Right forelimb (tissue), 1 donor: ENCODE data around the gene PLXNA4.
A peak's percentile ranks its signal among the peaks of the same experiment; 100 is the strongest.

Experiments
- DNase-seq: peaks from one replicate; pipeline ENCODE4 v3.0.0-alpha.2; 2018

The PLXNA4 gene

DNA sequence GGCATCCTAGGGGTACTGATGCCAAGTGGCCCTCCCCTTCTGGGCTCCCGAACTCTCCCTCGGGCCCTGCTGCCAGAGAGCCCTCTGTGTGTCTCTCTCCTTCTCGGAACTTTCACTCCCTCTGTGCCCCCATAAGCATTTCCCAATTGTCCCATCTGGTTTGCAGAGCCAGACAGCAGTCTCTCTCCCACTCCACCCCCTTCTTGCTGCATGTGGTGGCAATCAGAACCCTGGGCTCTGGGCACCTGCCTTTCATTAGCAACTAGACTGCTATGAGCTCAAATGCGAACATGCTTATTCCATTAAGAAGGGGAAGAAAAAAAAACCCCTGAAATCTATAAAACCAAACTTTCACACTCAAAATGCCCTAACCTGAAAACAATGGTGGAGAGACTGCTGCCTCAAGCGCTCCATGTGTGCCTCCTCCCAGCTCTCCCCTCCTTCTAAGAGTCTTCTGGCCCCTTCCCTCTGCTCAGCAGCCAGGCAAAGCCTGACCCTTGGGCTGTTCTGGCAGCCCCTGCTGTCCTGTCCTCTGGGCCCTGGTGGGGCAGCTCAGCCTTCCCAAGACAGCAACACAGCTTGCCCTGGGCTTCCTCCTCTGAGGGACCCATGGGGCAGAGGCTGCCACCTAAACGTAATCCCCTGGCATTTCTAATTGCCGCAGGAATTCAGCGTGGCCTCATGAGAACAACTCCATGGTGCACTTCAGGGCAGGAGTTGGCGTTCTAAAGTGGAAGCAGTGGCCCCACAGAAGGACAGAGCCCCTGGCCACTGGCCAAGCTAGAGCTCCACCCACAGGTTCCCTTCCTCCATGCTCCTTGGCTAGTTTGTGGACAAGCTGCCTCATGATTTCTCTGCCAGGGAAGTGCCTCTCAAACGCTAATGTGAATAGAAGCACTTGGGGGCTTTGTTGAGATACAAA lies 415.4 kb downstream of the PLXNA4 start:
- DNase-seq = peak; percentile 53

DNA sequence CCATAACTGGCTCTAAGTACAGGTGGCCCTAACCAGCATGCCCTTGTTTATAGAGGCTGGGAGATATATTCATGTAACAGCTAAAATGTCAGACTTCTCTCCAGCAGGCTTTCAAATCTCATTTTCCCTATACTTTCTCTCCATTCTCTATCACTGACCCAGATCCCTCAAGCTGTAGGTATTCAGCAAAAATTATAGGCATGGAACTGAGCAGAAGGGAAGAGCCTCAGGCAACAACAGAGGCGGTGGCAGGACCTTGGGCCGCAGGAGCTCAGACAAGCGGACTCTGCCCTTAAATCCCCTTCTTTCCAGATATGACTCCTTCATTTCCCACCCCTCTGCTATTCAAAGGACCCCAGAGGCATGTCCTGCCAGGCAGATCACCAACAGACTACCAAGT lies 417.4 kb downstream of the PLXNA4 start:
- no peak for DNase-seq

DNA sequence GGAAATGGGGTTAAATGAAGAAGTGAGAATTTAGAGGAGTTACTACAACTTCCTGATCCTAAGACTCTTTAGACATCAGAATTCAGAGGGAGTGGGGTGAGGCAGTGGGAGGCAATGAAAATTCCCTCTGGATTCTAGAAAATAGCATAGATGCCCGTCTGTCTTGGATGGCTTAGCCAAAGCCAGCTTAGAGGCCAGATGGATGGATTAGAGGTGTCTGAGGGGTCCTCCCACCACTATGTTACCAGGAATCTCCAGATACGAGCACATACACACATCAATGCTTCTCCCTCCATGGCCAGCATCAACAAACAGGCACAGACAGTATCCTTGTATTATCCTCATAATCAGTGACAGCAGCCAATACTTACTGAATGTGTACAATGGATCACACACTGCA lies 418.1 kb downstream of the PLXNA4 start:
- DNase-seq = no peak

DNA sequence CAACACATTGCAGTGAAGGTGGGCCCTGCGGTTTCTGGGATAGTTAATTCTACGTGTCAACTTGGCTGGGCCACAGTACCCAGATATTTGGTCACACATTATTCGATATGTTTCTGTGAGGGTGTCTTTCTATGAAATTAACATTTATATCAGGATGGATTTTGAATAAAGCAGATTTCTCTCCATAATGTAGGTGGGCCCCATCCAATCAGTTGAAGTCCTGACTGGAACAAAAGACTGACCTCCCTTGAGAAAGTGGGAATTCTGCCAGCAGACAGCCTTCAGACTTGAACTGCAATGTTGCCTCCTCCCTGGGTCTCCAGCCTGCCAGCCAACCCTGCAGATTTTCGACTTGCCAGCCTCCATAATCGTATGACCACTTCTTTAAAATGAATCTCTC lies 420.6 kb downstream of the PLXNA4 start:
- no peak for DNase-seq

DNA sequence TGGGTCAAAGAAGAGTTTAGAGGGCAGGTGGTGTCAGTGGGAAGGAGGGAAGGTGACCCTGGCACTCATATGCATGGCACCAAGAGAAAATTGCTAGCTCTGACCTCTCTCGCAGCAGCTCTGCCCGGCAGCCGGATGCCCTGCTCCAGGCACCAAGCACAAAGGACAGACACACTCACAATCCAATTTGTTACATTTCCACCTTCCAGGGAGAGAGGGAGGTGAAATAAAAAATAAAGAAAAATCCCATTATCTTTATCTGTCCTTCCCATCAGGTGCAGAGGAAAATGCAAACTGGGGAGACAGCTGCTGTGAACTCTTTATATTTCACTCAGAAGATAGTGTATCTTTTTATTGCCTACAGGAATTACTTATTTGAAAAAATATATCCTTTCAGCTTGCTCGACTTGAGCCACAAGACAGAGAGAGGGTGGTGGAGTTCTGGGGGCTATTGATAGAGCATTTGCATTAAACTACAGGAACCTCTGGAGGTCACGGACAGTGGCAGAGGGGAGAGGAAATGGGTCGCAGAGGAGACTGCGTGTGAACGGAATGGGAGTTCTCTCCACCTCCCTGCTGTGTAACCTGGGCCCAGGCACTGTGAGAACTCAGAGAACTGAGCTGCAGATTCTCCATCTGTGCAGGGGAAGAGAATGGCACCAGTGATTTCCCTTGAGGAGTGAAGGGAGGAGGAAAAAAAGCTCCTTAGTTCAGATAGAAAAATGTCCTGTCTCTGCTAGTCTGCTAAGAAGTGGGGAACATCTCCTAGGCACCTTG lies 421.4 kb downstream of the PLXNA4 start:
- no peak for DNase-seq

DNA sequence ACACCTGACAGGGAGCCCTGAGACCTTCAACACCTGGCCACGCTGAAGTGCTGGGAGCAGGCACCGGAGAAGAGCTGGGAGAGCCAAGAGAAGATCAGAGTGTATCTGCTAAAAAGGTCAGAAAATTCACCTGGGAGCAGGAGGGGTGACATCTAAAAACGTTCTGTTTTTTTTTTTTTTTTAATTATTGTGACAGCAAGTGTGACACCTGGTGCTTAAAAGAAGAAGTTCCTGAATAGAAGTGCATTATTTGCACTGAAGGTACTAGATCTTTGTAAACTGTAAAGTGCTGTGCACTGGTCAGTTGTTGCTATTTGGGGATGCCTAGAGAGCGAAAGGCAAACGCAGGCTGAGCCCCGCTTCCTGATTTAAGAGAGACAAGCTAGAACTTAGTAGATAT lies 422.0 kb downstream of the PLXNA4 start:
- DNase-seq = no peak

DNA sequence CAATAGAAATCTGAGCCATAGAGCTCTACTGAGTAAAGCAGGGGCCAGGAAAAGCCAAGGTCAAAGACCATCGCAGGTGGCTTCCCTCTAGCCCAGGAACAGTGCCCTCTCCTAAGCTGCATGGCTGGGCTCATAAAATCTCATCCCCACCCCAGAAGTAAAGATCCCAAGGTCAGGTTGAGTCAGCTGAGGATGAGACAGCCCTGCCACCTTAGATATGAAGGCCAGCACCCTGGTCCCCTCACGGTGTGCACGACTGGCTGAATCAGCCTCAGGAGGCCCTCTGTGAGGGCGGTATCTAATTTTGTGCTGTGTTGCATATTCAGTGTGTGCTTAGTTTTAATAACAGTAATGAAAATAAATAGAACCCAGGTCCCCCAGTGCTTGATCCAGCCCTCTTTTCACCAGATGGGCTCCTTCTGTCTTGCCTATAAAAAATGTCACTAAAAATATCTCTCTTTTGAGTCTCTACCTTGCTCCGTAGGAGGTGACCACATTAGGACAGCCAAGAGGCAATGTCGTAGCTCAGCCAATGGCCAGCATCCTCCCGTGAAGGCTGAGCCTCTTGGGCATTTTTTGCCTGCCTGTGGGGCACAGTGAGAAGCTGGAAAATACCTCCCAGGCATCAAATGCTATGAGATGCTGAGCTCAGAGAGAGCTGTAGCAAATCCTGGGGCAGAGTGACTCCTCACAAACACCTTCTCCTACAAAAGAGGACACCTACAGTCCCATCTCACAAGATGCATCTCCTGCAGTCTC lies 424.0 kb downstream of the PLXNA4 start:
- DNase-seq = no peak

DNA sequence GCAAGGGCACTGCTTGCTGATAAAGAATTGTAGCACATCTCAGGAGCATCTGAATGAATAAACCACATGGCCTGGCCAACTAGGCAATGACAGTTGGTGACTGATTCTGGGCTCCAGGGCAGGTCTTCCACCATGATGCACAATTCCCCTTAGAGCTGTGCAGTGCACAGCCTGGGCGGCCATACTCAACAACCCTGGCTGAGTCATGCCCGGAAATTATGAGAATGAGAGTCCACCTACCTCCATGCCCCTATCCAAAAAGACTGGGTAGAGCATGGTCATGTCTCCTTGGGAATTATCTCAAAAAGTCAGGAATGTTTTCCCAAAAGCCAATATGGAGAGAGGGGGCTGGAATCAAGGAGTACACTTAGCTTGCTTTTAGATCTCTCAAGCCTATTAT lies 425.6 kb downstream of the PLXNA4 start:
- DNase-seq = no peak

DNA sequence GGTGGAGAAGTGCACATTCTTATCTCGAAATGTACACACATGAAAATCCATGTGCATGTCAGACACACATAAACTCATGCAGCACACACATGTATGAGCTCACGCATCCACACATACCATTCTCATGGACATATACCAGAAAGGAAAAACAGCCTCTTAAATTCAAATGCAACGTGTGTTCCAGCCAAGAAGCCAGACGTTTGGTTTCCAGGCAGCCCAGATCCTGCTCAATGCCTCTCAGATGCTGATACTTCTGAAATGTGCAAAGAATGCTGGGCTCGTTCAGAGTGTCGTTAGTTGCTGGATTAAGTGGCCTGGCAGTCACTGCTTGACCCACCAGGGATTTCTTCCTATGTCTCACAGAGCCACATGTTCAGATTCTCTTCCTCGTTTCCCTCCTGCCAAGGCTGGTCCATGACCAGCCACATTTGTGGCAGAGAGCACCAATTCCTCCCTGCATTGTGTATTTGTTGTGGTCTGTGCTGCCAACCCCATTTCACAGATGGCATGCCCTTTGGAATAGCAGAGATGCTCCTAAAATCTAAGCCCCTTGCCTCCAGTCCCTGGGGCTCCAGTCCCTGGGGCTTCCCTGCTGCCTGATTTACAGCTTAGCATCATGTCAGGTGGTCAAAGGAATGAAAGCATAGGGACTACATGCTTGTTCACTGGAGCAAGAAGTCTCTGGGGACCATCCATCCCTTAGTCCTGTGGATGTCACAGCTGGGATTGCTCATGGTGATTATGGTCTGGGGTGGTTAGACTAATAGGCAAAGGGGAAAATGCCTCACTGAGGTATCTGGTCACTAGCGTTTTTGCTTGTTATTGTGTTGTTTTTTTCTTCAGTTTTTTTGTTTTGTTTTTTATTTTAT lies 426.6 kb downstream of the PLXNA4 start:
- DNase-seq = no peak

DNA sequence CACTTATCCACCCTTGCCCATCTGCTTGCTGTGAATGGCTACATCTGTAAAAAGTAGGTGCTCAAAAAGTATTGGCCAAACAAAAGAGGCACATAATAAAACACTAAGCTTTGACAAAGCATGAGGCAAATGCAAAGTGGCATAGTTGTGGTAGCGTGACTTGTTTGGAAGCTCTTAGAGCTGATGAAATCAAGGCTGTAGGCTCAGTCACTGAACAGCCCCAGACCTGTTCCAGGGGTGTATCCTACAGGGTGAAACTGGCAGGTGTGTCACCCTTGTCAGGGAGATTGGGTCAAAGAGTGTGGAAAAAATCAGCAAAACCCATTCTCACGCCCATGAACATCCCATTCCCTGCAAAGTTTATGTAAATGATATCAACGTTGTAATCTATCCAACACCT lies 427.4 kb downstream of the PLXNA4 start:
- no peak for DNase-seq

DNA sequence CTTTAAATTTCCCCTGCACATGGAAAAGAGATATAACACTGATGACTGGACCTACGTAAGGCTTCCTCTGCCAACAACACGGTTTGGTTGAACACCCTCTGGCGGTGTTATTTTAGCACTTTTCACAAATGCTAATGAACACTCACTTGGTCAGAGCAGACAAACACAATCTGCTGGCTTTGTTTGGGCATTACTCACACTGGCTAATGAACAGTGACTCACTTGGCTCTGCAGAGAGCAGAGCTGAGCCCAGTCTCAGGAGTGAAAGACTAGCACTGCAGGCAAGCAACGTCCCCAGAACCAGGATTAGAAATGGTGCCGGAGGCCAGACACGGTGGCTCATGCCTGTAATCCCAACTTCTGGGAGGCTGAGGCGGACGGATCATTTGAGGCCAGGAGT lies 430.8 kb downstream of the PLXNA4 start:
- no peak for DNase-seq

DNA sequence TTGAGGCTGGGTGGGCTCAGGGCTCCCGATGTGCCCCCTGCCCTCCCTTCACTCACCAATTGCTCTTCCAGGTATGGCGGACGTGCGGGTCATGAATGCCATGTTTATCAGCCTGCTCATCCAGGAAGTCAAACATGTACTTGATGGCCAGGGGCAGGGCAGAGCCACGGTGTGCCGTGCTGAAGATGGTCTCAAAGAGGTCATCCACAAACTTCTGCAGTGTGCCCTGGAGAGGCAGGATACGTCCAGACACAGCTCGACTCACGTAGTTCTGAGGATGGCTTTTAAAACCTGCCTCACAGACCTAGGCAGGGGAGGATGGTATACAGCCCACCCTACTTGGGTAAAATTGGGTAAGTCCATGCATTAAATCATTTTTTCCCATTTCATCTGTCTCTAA lies 431.2 kb downstream of the PLXNA4 start:
- DNase-seq = no peak

DNA sequence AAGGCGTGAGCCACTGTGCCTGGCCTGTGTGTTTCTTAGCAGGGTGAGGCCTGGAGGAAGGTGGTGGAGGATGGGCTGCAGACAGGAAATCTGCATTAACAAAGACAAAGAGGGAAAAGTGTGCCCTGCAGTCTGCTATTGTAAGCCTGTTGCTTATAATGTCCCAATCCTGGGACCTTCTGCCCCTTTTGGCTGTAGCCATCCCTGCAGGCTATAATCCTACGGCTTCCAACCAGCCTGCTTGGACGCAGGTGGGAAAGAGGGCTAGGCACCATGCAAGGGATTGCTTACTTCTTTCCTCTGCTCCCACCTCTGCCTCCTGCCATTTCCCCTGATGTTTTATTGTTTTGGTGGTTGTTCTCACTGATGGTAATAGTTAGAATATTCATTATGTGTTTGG lies 434.3 kb downstream of the PLXNA4 start:
- DNase-seq = no peak

DNA sequence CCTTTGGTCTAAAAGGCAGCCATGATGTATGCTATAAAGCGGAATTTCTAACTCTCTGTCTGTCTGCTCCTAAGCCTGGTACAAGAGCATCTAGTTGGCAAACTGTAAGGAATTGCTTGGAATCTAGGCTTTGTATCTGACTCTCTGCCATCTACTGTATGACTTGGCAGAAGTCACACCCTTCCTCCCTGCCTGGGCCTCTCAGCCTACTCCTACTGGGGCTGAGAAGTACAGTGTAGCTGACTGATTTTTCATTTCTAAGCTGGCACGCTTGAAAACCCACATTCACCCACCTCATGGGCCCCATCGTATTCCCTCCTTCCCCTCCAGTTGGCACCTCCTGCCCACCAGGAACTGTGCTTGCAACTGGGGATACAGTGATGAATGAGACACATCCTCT lies 435.2 kb downstream of the PLXNA4 start:
- DNase-seq = peak; percentile 60

DNA sequence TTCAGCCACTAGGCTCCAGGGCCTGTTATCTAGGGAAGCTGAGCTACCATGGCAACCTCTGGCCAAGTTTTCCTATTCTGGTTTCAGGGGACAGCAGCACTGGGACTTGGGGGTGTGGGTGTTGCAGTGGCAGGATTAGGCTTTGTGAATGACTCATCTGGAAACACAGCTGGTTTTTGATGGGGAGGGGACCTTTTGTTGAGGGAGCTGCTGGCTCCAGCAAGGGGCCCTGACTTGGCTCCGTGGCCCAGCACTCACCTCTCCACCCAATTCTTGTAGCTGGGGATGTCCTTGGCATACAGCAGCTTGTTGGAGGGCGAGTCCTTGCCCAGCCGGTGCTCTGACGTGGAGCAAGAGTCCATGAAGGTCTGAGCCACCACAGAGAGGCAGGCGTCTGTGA lies 435.9 kb downstream of the PLXNA4 start:
- no peak for DNase-seq

DNA sequence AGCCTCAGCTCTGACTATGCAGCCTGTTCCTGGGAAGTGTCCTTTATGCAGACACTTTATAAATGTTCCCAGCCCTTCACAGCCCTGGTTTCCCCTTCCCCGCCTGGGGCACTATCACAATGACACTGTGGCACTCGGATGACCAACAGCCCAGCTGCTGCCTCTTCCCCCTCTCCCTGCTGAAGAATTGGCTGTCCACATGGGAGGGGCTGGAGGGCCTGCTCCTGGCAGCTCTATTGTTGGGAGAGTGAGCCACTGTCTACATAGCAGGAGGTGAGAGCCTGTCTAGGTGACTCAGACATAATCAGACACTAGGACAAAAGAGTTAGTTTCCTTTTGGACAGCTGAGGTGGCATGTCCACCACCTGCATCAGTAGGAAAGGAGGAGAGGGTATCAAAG lies 437.5 kb downstream of the PLXNA4 start:
- no peak for DNase-seq

DNA sequence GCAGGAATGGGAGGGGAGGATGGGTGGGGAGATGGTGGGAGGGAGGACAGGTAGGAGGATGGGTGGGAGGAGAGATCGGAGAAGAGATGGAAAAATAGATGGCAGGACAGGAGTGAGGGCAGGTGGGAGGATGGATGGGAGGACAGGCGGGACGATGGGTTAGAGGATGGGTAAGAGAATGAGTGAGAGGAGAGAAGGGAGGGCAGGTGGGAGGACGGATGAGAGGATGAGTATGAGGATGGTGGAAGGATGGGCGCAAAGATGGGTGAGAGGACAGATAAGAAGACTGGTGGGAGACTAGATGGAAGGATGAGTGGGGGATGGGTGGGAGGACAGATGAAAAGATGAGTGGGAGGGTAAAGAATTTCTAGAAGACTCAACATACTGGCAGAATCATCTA lies 438.6 kb downstream of the PLXNA4 start:
- no peak for DNase-seq

DNA sequence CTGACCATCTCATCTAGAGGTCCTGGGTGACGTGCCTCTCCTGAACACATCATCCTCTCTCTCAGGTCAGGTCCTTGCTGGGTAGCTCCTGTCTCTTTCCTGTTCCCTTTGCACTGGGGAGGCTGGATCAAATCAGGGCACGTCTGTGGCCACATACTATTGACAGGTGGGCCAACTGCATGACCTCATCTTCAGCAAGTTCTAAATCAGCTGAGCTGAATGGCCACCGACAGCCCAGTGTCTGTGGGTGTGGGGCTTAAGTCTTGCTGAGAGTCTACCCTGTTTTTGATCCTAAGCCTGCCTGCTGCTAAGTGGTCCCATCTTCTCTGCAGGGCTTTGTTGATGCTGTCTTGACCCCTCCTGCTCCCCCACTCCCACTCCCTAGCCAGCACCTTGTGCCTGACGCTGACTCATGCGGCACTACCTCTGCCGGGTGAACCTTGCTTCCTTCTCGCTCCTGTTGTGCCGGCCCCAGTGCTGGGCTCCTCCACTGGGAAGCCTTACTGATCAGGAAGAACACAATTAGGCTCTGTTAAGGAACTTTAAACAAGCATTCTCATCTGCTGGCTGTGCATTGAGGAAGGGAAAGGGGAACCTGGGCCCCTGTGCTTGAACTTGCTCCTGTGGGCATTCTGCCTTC lies 440.4 kb downstream of the PLXNA4 start:
- no peak for DNase-seq

DNA sequence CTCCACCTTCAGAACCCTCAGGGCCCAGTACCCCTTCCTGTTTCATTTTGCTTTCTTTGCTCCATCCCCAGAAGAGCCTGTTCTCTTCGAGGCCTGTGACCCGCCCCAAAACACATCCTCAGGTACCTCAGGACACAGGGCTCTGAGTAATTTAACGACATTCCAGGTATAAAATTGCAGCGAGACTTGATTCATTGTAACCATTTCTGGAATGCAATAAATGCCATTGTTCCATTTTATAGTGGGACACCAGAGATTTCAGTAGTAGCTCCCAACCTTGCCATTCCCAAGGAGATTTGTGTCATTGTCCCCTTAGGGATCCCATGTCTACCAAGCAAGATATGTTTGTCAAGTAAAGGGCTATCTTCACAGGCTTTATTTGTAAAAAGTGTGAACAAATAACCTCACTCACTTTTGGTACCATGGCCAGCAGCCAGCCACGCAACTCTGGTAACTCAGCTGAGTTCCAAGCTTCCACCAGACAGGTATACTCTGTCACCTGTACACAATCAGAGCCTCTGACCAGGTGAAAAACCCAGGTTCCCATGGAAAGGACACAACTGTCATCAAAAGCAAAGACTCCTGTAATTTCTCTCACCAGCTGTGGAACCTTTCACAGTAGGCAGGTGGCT lies 441.3 kb downstream of the PLXNA4 start:
- no peak for DNase-seq

DNA sequence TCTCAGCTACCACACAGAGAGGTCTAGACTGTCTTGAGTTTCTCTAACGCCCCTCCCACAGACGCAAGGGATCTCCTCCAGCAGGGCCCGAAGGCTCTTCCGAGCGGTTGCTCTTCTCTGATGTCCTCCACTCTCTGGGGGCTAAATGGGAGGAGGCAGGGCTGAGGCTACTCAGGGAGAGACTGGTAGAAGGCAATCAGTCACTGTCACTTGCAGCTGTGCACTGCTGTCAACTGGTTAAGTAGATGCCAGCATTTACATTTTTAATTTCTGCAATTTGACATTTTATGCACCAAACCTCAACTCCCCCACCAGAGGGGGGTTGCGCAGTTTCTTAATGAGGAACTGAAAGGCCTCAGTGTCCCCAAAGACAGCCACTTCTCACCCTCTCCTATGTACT lies 442.8 kb downstream of the PLXNA4 start:
- DNase-seq = no peak

DNA sequence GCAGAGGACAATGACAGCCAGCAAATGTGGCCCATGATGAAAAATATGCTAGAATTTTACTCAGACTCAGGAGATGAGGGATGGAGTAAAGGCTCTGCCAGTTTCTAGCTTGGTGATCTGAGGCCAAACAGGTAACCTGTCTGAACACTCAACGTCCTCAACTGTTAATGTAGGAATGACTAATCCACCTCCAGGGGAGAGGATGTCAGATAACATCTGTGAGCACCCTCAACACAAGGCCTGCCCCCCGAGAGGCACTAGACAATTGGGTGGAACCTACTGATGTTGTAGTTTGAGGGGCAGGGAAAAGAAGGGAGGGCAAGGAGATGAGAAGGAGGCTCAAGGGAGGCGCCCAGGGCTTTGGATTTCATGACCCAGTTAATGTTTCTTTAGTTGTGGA lies 445.1 kb downstream of the PLXNA4 start:
- DNase-seq = no peak

DNA sequence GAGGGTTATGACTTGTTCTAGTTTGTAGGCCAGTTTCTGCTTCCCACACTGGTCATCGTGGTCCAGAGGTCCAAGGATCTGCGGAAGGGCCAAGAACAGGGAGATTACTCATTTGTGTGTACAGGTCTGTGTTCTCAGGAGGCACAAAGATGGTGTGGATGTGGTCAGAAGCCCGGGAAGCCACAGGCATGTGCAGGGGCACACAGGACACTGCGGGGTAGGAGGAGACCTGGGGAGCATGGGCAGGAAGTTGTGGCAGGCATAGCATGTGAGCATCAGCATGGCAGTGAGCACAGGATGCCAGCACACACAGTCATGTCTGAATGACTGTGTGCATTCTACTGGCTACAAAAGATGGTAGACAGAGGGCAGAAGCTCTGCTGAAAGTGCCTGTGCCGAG lies 445.8 kb downstream of the PLXNA4 start:
- no peak for DNase-seq
